ENCODE results near the gene KDM5B. TPM values are rescaled to one million over a fixed set of nuclear protein-coding genes. Genes with fewer than 3 reads are reported as not detected.

KDM5B gene
- polyA plus RNA-seq, 1 of the 3 experiments (the other 2 are of a cell fraction), result 21.7 TPM

DNA sequence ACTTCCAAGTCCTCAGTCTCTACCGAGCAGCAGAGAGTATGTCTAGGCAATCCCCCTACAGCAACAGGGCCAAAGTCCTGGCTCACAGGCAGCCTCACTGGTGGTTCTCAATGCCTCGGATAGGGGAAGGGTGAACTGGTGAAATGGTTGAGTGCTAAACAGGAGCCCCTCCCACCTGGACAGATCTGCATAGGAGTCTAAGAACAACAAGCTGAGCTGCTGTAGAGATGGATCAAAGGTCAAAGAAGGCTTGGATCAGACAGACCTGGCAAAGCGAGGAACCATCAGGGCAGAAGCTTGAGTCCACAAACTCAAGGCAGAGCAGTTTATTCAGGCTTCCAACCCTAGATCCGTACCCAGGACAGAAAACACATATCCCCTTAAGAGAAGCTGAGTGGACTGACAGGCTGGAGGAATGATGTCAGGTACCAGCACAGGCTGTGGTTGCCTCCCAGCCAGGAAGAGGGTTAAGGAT lies 49.0 kb upstream of the KDM5B start:
- Histone ChIP-seq H3F3A (replicated peaks; ENCODE audit: insufficient read depth) (no peaks in the 10 kb centered on the region), H3K4me1 (ENCODE audit: control insufficient read depth in 1 of 2, insufficient read depth in 2 of 2, low read depth in 1 of 2, low read length in 1 of 2) (peaks cover 0 to 2% of the 10 kb centered on the region in 2 experiments; a peak in 1 of 4 replicates), H3K27ac (ENCODE audit: low read depth in 2 of 2, low read length in 1 of 2) (no peak overlapping the region), H3K79me2 (ENCODE audit: insufficient read depth) (no peaks in the 10 kb centered on the region), H4K20me1 (ENCODE audit: insufficient read depth) (no peaks in the 10 kb centered on the region), H3K9me2 (no peaks in the 10 kb centered on the region), H3K4me3 (ENCODE audit: low read depth in 2 of 2, low read length in 1 of 2) (no peak overlapping the region), H3K9me3 (no peaks in the 10 kb centered on the region), H3K27me3 (ENCODE audit: insufficient read depth) (no peaks in the 10 kb centered on the region), H3K4me2 (no peak overlapping the region), H2AFZ (ENCODE audit: low read depth) (no peak overlapping the region), H3K36me3 (replicated peaks in 1 of 2; ENCODE audit: control insufficient read depth in 1 of 2, insufficient read depth in 2 of 2, low read length in 1 of 2) (no peaks in the 10 kb centered on the region), H3K9ac (no peak overlapping the region)
- POLR2A ChIA-PET, result no interaction called here
- TF ChIP-seq, protein P1, sequence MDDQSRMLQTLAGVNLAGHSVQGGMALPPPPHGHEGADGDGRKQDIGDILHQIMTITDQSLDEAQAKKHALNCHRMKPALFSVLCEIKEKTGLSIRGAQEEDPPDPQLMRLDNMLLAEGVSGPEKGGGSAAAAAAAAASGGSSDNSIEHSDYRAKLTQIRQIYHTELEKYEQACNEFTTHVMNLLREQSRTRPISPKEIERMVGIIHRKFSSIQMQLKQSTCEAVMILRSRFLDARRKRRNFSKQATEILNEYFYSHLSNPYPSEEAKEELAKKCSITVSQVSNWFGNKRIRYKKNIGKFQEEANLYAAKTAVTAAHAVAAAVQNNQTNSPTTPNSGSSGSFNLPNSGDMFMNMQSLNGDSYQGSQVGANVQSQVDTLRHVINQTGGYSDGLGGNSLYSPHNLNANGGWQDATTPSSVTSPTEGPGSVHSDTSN (IDR thresholded peaks at IDR 0.05), result no peak
- no peak for TF ChIP-seq RAD21 (IDR thresholded peaks at IDR 0.05; ENCODE audit: low read length)
- no peak for TF ChIP-seq ZBTB33 (IDR thresholded peaks at IDR 0.05; ENCODE audit: borderline replicate concordance, low read depth)
- TF ChIP-seq FOXJ3 (CRISPR knock-in tag; IDR thresholded peaks at IDR 0.05), result no peak
- no peak for TF ChIP-seq TAF1 (IDR thresholded peaks at IDR 0.05; ENCODE audit: borderline replicate concordance, low read depth, low read length)
- no peak for TF ChIP-seq NRF1 (IDR thresholded peaks at IDR 0.05; ENCODE audit: low read depth, low read length)
- no peak for TF ChIP-seq RCOR1 (IDR thresholded peaks at IDR 0.05; ENCODE audit: low read length)
- no peak for TF ChIP-seq FOXM1 (IDR thresholded peaks at IDR 0.05; ENCODE audit: low read depth)
- no peak for TF ChIP-seq NFIC (IDR thresholded peaks at IDR 0.05; ENCODE audit: borderline replicate concordance)
- TF ChIP-seq REST (IDR thresholded peaks at IDR 0.05; ENCODE audit: low read depth, low read length), result no peak
- no peak for TF ChIP-seq CHD2 (IDR thresholded peaks at IDR 0.05; ENCODE audit: low read length, partially characterized antibody)
- no peak for TF ChIP-seq YY1 (IDR thresholded peaks at IDR 0.05; ENCODE audit: low read depth)
- TF ChIP-seq MXI1 (IDR thresholded peaks at IDR 0.05; ENCODE audit: low read depth, low read length), result no peak
- no peak for TF ChIP-seq USF1 (IDR thresholded peaks at IDR 0.05; ENCODE audit: borderline replicate concordance, low read depth)
- TF ChIP-seq TCF12 (IDR thresholded peaks at IDR 0.05), result no peak
- CTCF ChIA-PET, result interaction anchor here (0.6 kb wide), 1 partner anchor 22 kb away, joined by 3 read pairs; no protein-coding TSS in a partner anchor
- 63% methylated on average over 4 of the region's 4 CpGs for WGBS (ENCODE audit: low lambda C conversion rate)
- no peak for DNase-seq
